ENCODE measurements around the gene PLA2G3. TPM values are rescaled to one million over a fixed set of nuclear protein-coding genes. Genes with fewer than 3 reads are reported as not detected.

The PLA2G3 gene
- total RNA-seq, 1 experiment from 2014 or later, result 18.3 TPM

GRCh38 chr22:31128156-31128555, 12.2 kb downstream of the PLA2G3 start:
- POLR2A ChIA-PET, result interaction anchor here (0.6 to 1.8 kb wide), 3 partner anchors 13 to 469 kb away, joined by 3 to 16 read pairs (median 4); partner anchors contain the start of gene PLA2G3
- CTCF ChIA-PET, result interaction anchor here (0.6 to 3.5 kb wide), 7 partner anchors 12 to 218 kb away, joined by 3 to 56 read pairs (median 5); partner anchors contain the start of genes PATZ1, PLA2G3 and SELENOM
- Mint-ChIP-seq H3K36me3 (no peaks in the 10 kb centered on the region; the same call in 1 of the 2 replicates), H3K27me3 (ENCODE audit: low read depth) (peaks cover 3% of the 10 kb centered on the region; the same call in 1 of the 2 replicates), H3K9me3 (no peaks in the 10 kb centered on the region), H3K27ac (no peak overlapping the region), H3K4me1 (peaks cover 16% of the 10 kb centered on the region), H3K4me3 (no peak overlapping the region)
- DNase-seq (ENCODE audit: low spot score), result no peak
- no peak for TF ChIP-seq NR2C2 (CRISPR knock-in tag; IDR thresholded peaks at IDR 0.05)
- TF ChIP-seq TEAD1 (CRISPR knock-in tag; IDR thresholded peaks at IDR 0.05), result no peak
- no peak for TF ChIP-seq ZNF232 (CRISPR knock-in tag; IDR thresholded peaks at IDR 0.05)
- TF ChIP-seq JUN (CRISPR knock-in tag; IDR thresholded peaks at IDR 0.05), result no peak
- no peak for TF ChIP-seq ATF2 (CRISPR knock-in tag; IDR thresholded peaks at IDR 0.05; ENCODE audit: borderline replicate concordance, low read depth)
- TF ChIP-seq CDX4 (CRISPR knock-in tag; IDR thresholded peaks at IDR 0.05; ENCODE audit: borderline replicate concordance), result no peak
- TF ChIP-seq FOXP1 (CRISPR knock-in tag; IDR thresholded peaks at IDR 0.05; ENCODE audit: borderline replicate concordance), result no peak
- no peak for TF ChIP-seq ATF6 (CRISPR knock-in tag; IDR thresholded peaks at IDR 0.05)
- TF ChIP-seq ZNF416 (CRISPR knock-in tag; IDR thresholded peaks at IDR 0.05), result no peak
- no peak for TF ChIP-seq FOXJ3 (CRISPR knock-in tag; IDR thresholded peaks at IDR 0.05; ENCODE audit: borderline replicate concordance)
- TF ChIP-seq CBFB (CRISPR knock-in tag; IDR thresholded peaks at IDR 0.05; ENCODE audit: low read depth), result no peak
- no peak for TF ChIP-seq CREM (CRISPR knock-in tag; IDR thresholded peaks at IDR 0.05)
- TF ChIP-seq ZNF281 (CRISPR knock-in tag; IDR thresholded peaks at IDR 0.05), result no peak
- no peak for TF ChIP-seq PRDM15 (CRISPR knock-in tag; IDR thresholded peaks at IDR 0.05)
- no peak for TF ChIP-seq ATF1 (CRISPR knock-in tag; IDR thresholded peaks at IDR 0.05)
- no peak for ATAC-seq

All from WTC11 (cell line).